HG03066 (cell line): ENCODE data around the gene MEX3D.
"Not testable (repeated sequence)": the region's sequence is repeated elsewhere in the genome, so short reads cannot be mapped to it uniquely, and the experiment has no call there.

Experiments used
- ATAC-seq: cut with Tn5 transposase; IDR thresholded peaks from one replicate; pipeline ENCODE4 v1.9.1; 2021; ENCODE audit warnings: low read depth; ENCODE audit not compliant: unreplicated experiment

Gene MEX3D

DNA sequence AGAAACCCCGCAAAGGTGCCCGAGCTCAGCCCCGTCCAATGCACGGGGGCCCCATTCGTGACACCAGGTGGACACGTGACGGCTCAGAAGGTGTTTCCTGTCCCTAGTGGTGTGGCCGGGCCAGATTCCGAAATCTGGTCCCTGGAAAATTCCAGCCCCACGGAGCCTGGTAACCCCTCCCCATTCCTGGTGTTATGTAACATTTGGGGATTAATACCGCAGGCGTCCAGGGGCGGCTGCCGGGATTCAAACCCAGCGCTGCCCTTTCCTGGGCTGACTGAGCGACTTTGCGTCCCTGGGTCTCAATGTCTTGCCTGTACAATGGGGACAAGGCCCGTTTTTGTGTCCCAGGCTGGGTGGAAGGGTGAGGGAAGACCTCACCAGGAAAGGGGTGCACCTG is 45.3 kb downstream of the MEX3D start:
- no peak for ATAC-seq

GRCh38 chr19:1522061-1522460 is 46.1 kb downstream of the MEX3D start:
- ATAC-seq, result no peak

- ATAC-seq, result no peak
Measured at GRCh38 chr19:1521636-1522035, 46.5 kb downstream of the MEX3D start.

- no peak for ATAC-seq
Measured at GRCh38 chr19:1520203-1520780, 47.8 kb downstream of the MEX3D start.

GRCh38 chr19:1519802-1520201 is 48.3 kb downstream of the MEX3D start:
- not testable (repeated sequence) for ATAC-seq

DNA sequence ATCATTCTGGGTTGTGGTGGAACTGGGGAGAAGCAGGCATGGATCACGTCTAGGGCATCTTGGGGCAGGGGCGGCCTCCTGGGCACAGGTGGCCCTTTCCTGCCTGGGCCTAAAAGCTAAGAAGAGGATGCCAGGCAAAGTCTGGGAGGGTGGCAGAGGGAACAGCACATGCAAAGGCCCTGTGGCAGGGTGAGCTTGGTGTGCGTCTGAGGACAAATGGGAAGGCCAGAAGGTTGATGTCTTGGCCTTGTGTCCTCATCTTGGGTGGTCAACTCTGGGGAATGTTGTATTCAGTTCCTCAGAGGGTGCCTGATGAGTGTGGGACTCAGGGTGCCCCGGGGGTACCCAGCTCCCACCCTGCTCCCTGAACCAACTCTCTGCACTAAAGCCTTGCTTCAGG is 49.7 kb downstream of the MEX3D start:
- no peak for ATAC-seq

GRCh38 chr19:1516395-1516753 is 51.8 kb downstream of the MEX3D start:
- no peak for ATAC-seq

- no peak for ATAC-seq
Measured at GRCh38 chr19:1514986-1515721, 53.0 kb downstream of the MEX3D start.

GRCh38 chr19:1514295-1514661 is 53.8 kb downstream of the MEX3D start:
- ATAC-seq, result no peak

GRCh38 chr19:1513499-1514294 is 54.4 kb downstream of the MEX3D start:
- ATAC-seq, result no peak

DNA sequence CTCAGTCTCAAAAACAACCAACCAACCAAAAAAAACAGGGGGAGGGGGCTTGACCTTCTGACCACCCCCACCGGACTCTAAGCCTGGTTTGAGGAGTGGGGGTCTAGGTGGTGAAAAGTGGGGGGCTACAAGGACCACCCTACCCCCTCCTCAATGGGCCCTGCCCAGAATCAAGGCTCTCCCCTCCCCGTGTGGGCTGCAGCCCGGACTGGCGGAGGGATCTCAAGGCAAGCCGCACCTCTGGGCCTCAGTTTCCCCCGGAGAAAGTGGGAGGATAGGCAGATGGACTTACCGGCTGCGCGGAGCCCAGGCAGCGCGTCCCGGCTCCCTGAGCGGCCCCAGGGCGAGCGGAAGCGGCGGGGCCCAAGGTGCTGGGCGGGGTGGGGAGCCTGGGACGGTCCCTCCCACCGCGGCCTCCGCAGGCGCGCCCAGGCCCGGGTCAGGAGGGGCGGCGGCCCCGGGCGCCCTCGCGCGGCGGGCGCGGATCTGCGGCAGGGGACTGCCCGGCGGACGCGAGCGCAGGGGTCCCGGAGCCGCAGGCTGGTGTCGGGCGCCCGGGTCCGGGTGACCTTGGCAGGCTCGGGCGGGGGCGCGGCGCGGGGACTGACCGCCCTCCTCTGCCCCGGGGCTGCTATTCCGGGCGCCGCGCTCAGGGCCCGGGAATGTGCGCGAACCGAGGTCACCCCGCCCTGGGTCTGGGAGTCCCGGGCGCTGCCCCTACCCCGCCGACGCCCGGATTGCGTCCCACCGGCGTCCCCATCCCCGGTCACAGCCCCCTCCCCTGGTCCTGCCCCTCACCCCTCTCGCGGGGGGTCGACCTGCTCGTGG is 55.2 kb downstream of the MEX3D start, which contains the start of gene ADAMTSL5:
TSS of gene ADAMTSL5 (minus strand) at position 349 of the 828 bp plus-strand sequence. CDS start 2,076 bp downstream, outside the sequence.
- ATAC-seq, result no peak

- no peak for ATAC-seq
Measured at GRCh38 chr19:1511318-1512317, 56.5 kb downstream of the MEX3D start.

- no peak for ATAC-seq
Measured at GRCh38 chr19:1510807-1511206, 57.3 kb downstream of the MEX3D start.

GRCh38 chr19:1510442-1510806 is 57.7 kb downstream of the MEX3D start:
- no peak for ATAC-seq

- ATAC-seq, result no peak
Measured at GRCh38 chr19:1509602-1510441, 58.3 kb downstream of the MEX3D start.

DNA sequence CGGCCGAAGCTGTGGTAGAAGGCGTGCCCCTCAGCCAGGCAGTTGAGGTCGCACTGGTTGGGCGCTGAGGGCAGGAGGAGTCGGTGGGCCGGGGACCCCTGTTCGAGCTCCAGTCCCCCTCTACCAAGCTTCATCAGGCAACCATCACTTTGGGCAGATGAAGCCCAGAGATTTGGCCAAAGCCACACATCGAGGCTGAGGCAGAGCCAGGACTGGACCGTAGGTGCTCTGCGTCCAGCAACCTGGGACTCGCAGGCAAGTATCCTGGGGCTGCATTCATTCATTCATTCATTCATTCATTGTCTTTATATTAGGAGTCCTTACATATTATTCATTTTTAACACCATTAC is 59.6 kb downstream of the MEX3D start:
- ATAC-seq, result no peak

- ATAC-seq, result no peak
Measured at GRCh38 chr19:1507763-1508506, 60.2 kb downstream of the MEX3D start.

DNA sequence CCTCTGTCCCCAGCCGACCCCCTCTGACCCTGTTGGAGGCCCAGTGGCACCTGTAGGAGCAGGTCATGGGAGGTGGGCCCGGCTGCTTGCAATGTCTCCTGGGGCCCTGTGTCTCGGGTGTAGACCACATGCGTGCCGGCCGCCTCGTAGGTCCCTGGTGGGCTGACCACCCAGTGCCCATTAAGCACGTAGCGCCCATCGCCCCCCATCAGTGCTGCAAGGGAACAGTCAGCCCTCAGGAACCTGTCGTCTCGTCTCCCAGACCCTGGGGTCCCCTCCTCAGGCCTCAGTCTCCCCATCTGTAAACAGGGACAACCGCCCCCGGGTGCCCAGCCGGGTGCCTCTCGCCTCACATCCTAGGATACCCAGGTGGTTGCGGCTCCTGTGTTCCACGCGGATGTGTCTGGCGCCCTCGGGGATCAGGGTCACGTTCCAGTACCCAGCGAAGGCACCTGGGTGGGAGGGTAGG is 60.9 kb downstream of the MEX3D start:
- ATAC-seq, result no peak
